Measurements from ENCODE around the gene TIGD4. TPM values are rescaled to one million over a fixed set of nuclear protein-coding genes. Genes with fewer than 3 reads are reported as not detected.

The TIGD4 gene
- total RNA-seq: 2.1 TPM

DNA sequence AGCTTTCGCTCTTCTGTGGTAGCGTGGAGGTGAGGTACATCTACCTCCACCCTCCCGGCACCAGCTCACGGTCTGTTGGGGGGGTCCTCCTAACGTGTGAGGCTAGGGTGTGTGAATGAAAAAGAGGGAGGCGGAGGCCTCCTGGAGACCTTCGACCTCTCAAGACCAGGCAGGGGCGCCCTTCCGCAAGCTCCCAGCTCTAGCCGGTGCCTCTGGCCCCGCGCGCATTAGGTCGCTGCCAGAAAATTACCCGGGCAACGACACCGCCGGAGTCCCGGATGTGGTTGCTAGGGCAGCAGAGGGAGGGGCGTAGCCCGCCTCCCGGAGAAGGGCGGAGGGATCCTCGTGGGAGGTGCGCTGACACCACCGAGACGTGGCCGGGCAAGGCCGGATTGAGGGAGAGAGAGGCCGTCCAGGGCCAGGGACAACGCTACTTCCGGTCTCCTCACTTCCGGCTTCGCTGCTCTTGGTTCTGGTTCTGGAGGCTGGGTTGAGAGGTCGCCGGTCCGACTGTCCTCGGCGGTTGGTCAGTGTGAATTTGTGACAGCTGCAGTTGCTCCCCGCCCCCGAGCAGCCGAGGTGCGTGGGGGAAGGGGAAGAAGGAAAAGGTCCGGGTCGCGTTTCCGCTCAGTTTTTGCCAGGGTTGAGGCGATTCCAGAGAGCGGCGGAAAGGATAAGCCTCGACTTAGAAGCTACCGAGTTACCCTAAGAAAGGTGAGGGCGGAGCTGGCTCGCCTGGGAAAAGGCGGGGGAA is at the start of gene TIGD4, which contains the start of gene ARFIP1:
Gene TIGD4, minus strand, starts transcription at position 218 of the 754 bp plus-strand sequence. CDS start 8,726 bp downstream, outside the sequence.
Gene ARFIP1, plus strand, starts transcription at position 442 of the 754 bp plus-strand sequence. CDS start 49,680 bp downstream, outside the sequence.
- Histone ChIP-seq H3K27ac (ENCODE audit: low read depth, low read length) (peak within 1 kb of the TSS; percentile 86), H3K4me1 (ENCODE audit: control insufficient read depth in 3 of 3, insufficient read depth in 3 of 3, low read length in 3 of 3) (peaks cover 11 to 16% (median 13%) of the 10 kb centered on the region in 3 donors), H3K9ac (ENCODE audit: low read depth in 1 of 3, low read length in 3 of 3) (peak within 1 kb of the TSS; percentile 84 to 93 (median 90)), H3K4me3 (ENCODE audit: low read length in 3 of 3) (peak within 1 kb of the TSS; percentile 91 to 96 (median 94)), H3K9me3 (ENCODE audit: control insufficient read depth in 3 of 3, low read length in 3 of 3) (no peaks in the 10 kb centered on the region), H3K36me3 (ENCODE audit: control insufficient read depth in 3 of 3, insufficient read depth in 3 of 3, low read length in 3 of 3) (no peaks in the 10 kb centered on the region), H3K27me3 (ENCODE audit: control insufficient read depth in 3 of 3, insufficient read depth in 3 of 3, low read length in 3 of 3) (no peaks in the 10 kb centered on the region)

GRCh38 chr4:152828122-152828521 is 48.6 kb upstream of the TIGD4 start:
- Histone ChIP-seq H3K27me3 (ENCODE audit: control insufficient read depth in 3 of 3, insufficient read depth in 3 of 3, low read length in 3 of 3) (no peaks in the 10 kb centered on the region), H3K27ac (ENCODE audit: low read depth, low read length) (no peak overlapping the region), H3K4me1 (ENCODE audit: control insufficient read depth in 3 of 3, insufficient read depth in 3 of 3, low read length in 3 of 3) (no peaks in the 10 kb centered on the region), H3K9me3 (ENCODE audit: control insufficient read depth in 3 of 3, low read length in 3 of 3) (no peaks in the 10 kb centered on the region), H3K9ac (ENCODE audit: low read depth in 1 of 3, low read length in 3 of 3) (no peak overlapping the region), H3K36me3 (ENCODE audit: control insufficient read depth in 3 of 3, insufficient read depth in 3 of 3, low read length in 3 of 3) (peaks cover 0 to 4% (median 0%) of the 10 kb centered on the region in 3 donors), H3K4me3 (ENCODE audit: low read length in 3 of 3) (no peak overlapping the region)

DNA sequence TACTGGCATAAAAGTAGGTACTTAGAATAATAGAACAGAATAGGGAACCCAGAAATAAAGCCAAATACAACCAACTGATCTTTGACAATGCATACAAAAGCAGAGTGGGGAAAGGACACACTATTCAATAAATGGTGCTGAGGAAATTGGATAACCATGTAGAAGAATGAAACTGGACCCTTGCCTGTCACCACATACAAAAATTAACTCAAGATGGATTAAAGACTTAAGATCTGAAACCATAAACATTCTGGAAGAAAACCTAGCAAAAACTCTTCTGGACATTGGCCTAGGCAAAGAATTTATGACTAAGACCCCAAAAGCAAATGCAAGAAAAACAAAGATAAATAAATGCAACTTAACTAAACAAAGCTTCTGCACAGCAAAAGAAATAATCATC is 45.8 kb upstream of the TIGD4 start:
- Histone ChIP-seq H3K4me1 (ENCODE audit: control insufficient read depth in 3 of 3, insufficient read depth in 3 of 3, low read length in 3 of 3) (no peaks in the 10 kb centered on the region), H3K27me3 (ENCODE audit: control insufficient read depth in 3 of 3, insufficient read depth in 3 of 3, low read length in 3 of 3) (no peaks in the 10 kb centered on the region), H3K9me3 (ENCODE audit: control insufficient read depth in 3 of 3, low read length in 3 of 3) (no peaks in the 10 kb centered on the region), H3K9ac (ENCODE audit: low read depth in 1 of 3, low read length in 3 of 3) (no peak overlapping the region), H3K27ac (ENCODE audit: low read depth, low read length) (no peak overlapping the region), H3K36me3 (ENCODE audit: control insufficient read depth in 3 of 3, insufficient read depth in 3 of 3, low read length in 3 of 3) (no peaks in the 10 kb centered on the region), H3K4me3 (ENCODE audit: low read length in 3 of 3) (no peak overlapping the region)

GRCh38 chr4:152824561-152824960 is 45.0 kb upstream of the TIGD4 start:
- peaks cover 0 to 2% (median 0%) of the 10 kb centered on the region in 3 donors for H3K36me3 ChIP-seq (ENCODE audit: control insufficient read depth in 3 of 3, insufficient read depth in 3 of 3, low read length in 3 of 3)
- H3K27me3 ChIP-seq (ENCODE audit: control insufficient read depth in 3 of 3, insufficient read depth in 3 of 3, low read length in 3 of 3): no peaks in the 10 kb centered on the region
- no peak overlapping the region for H3K27ac ChIP-seq (ENCODE audit: low read depth, low read length)
- H3K4me1 ChIP-seq (ENCODE audit: control insufficient read depth in 3 of 3, insufficient read depth in 3 of 3, low read length in 3 of 3): no peaks in the 10 kb centered on the region
- no peaks in the 10 kb centered on the region for H3K9me3 ChIP-seq (ENCODE audit: control insufficient read depth in 3 of 3, low read length in 3 of 3)
- H3K4me3 ChIP-seq (ENCODE audit: low read length in 3 of 3): no peak overlapping the region
- no peak overlapping the region for H3K9ac ChIP-seq (ENCODE audit: low read depth in 1 of 3, low read length in 3 of 3)

- H3K9ac ChIP-seq (ENCODE audit: low read depth in 1 of 3, low read length in 3 of 3): no peak overlapping the region
- no peak overlapping the region for H3K27ac ChIP-seq (ENCODE audit: low read depth, low read length)
- H3K4me3 ChIP-seq (ENCODE audit: low read length in 3 of 3): no peak overlapping the region
- H3K4me1 ChIP-seq (ENCODE audit: control insufficient read depth in 3 of 3, insufficient read depth in 3 of 3, low read length in 3 of 3): no peaks in the 10 kb centered on the region
- H3K9me3 ChIP-seq (ENCODE audit: control insufficient read depth in 3 of 3, low read length in 3 of 3): no peaks in the 10 kb centered on the region
- H3K27me3 ChIP-seq (ENCODE audit: control insufficient read depth in 3 of 3, insufficient read depth in 3 of 3, low read length in 3 of 3): no peaks in the 10 kb centered on the region
- peaks cover 0 to 2% (median 0%) of the 10 kb centered on the region in 3 donors for H3K36me3 ChIP-seq (ENCODE audit: control insufficient read depth in 3 of 3, insufficient read depth in 3 of 3, low read length in 3 of 3)
These were observed 42.8 kb upstream of the TIGD4 start for GRCh38 chr4:152822323-152822722.

- Histone ChIP-seq H3K36me3 (ENCODE audit: control insufficient read depth in 3 of 3, insufficient read depth in 3 of 3, low read length in 3 of 3) (peaks cover 0 to 2% (median 0%) of the 10 kb centered on the region in 3 donors), H3K4me1 (ENCODE audit: control insufficient read depth in 3 of 3, insufficient read depth in 3 of 3, low read length in 3 of 3) (no peaks in the 10 kb centered on the region), H3K27me3 (ENCODE audit: control insufficient read depth in 3 of 3, insufficient read depth in 3 of 3, low read length in 3 of 3) (no peaks in the 10 kb centered on the region), H3K4me3 (ENCODE audit: low read length in 3 of 3) (no peak overlapping the region), H3K27ac (ENCODE audit: low read depth, low read length) (no peak overlapping the region), H3K9ac (ENCODE audit: low read depth in 1 of 3, low read length in 3 of 3) (no peak overlapping the region), H3K9me3 (ENCODE audit: control insufficient read depth in 3 of 3, low read length in 3 of 3) (no peaks in the 10 kb centered on the region)
These were observed 40.5 kb upstream of the TIGD4 start for GRCh38 chr4:152820073-152820472.

GRCh38 chr4:152819026-152819645 is 39.6 kb upstream of the TIGD4 start:
- H3K4me1 ChIP-seq (ENCODE audit: control insufficient read depth in 3 of 3, insufficient read depth in 3 of 3, low read length in 3 of 3): no peaks in the 10 kb centered on the region
- H3K27me3 ChIP-seq (ENCODE audit: control insufficient read depth in 3 of 3, insufficient read depth in 3 of 3, low read length in 3 of 3): no peaks in the 10 kb centered on the region
- no peaks in the 10 kb centered on the region for H3K9me3 ChIP-seq (ENCODE audit: control insufficient read depth in 3 of 3, low read length in 3 of 3)
- no peak overlapping the region for H3K9ac ChIP-seq (ENCODE audit: low read depth in 1 of 3, low read length in 3 of 3)
- H3K4me3 ChIP-seq (ENCODE audit: low read length in 3 of 3): no peak overlapping the region
- no peak overlapping the region for H3K27ac ChIP-seq (ENCODE audit: low read depth, low read length)
- peaks cover 0 to 2% (median 0%) of the 10 kb centered on the region in 3 donors for H3K36me3 ChIP-seq (ENCODE audit: control insufficient read depth in 3 of 3, insufficient read depth in 3 of 3, low read length in 3 of 3)

- no peak overlapping the region for H3K4me3 ChIP-seq (ENCODE audit: low read length in 3 of 3)
- H3K27ac ChIP-seq (ENCODE audit: low read depth, low read length): no peak overlapping the region
- no peaks in the 10 kb centered on the region for H3K4me1 ChIP-seq (ENCODE audit: control insufficient read depth in 3 of 3, insufficient read depth in 3 of 3, low read length in 3 of 3)
- no peaks in the 10 kb centered on the region for H3K27me3 ChIP-seq (ENCODE audit: control insufficient read depth in 3 of 3, insufficient read depth in 3 of 3, low read length in 3 of 3)
- peaks cover 0 to 2% (median 0%) of the 10 kb centered on the region in 3 donors for H3K36me3 ChIP-seq (ENCODE audit: control insufficient read depth in 3 of 3, insufficient read depth in 3 of 3, low read length in 3 of 3)
- no peaks in the 10 kb centered on the region for H3K9me3 ChIP-seq (ENCODE audit: control insufficient read depth in 3 of 3, low read length in 3 of 3)
- H3K9ac ChIP-seq (ENCODE audit: low read depth in 1 of 3, low read length in 3 of 3): no peak overlapping the region
These were observed 37.8 kb upstream of the TIGD4 start for GRCh38 chr4:152817331-152817730.

- Histone ChIP-seq H3K9ac (ENCODE audit: low read depth in 1 of 3, low read length in 3 of 3) (no peak overlapping the region), H3K27ac (ENCODE audit: low read depth, low read length) (no peak overlapping the region), H3K4me3 (ENCODE audit: low read length in 3 of 3) (no peak overlapping the region), H3K27me3 (ENCODE audit: control insufficient read depth in 3 of 3, insufficient read depth in 3 of 3, low read length in 3 of 3) (no peaks in the 10 kb centered on the region), H3K4me1 (ENCODE audit: control insufficient read depth in 3 of 3, insufficient read depth in 3 of 3, low read length in 3 of 3) (no peaks in the 10 kb centered on the region), H3K9me3 (ENCODE audit: control insufficient read depth in 3 of 3, low read length in 3 of 3) (no peaks in the 10 kb centered on the region), H3K36me3 (ENCODE audit: control insufficient read depth in 3 of 3, insufficient read depth in 3 of 3, low read length in 3 of 3) (peaks cover 0 to 2% (median 2%) of the 10 kb centered on the region in 3 donors)
These were observed 35.5 kb upstream of the TIGD4 start for GRCh38 chr4:152815078-152815477.

- Histone ChIP-seq H3K27me3 (ENCODE audit: control insufficient read depth in 3 of 3, insufficient read depth in 3 of 3, low read length in 3 of 3) (no peaks in the 10 kb centered on the region), H3K9me3 (ENCODE audit: control insufficient read depth in 3 of 3, low read length in 3 of 3) (no peaks in the 10 kb centered on the region), H3K9ac (ENCODE audit: low read depth in 1 of 3, low read length in 3 of 3) (no peak overlapping the region), H3K27ac (ENCODE audit: low read depth, low read length) (no peak overlapping the region), H3K36me3 (ENCODE audit: control insufficient read depth in 3 of 3, insufficient read depth in 3 of 3, low read length in 3 of 3) (peaks cover 0 to 2% (median 0%) of the 10 kb centered on the region in 3 donors), H3K4me1 (ENCODE audit: control insufficient read depth in 3 of 3, insufficient read depth in 3 of 3, low read length in 3 of 3) (no peaks in the 10 kb centered on the region), H3K4me3 (ENCODE audit: low read length in 3 of 3) (no peak overlapping the region)
These were observed 31.3 kb upstream of the TIGD4 start for GRCh38 chr4:152810715-152811287.
